Panc1 (cell line): ENCODE data around the gene CCDC9B. TPM values are rescaled to one million over a fixed set of nuclear protein-coding genes. Genes with fewer than 3 reads are reported as not detected.

ENCODE experiments used
- ATAC-seq: fragments of 200-7000 bp; cut with Tn5 transposase; 2 replicates; pipeline ENCODE4 v1.9.1; 2020; ENCODE audit warnings: mild to moderate bottlenecking, moderate library complexity
- BruUV-seq: library from RNA; stranded (reverse); fragments of 400-500 nt; replicated peaks from 2 replicates; lab custom pipeline; 2021; lab: Mats Ljungman, UMichigan
- CTCF ChIA-PET: fragments of 300-600 bp; sonication (Branson Sonifier 250); formaldehyde crosslinking; loops from one replicate; lab custom pipeline; 2022; ENCODE audit warnings: antibody characterized with exemption; lab: Charles Lee
- POLR2A ChIA-PET: fragments of 300-600 bp; sonication (Branson Sonifier 250); formaldehyde crosslinking; loops from one replicate; lab custom pipeline; 2022; ENCODE audit warnings: antibody characterized with exemption; lab: Charles Lee
- DNase-seq: peaks from one replicate; pipeline ENCODE4 v3.0.0-alpha.2; 2010; ENCODE audit warnings: low read depth, low spot score
- H3K27ac ChIP-seq: 2 replicates; pipeline ENCODE4 v1.5.1; 2011; ENCODE audit warnings: mild to moderate bottlenecking, low read length, inconsistent platforms
- H3K27me3 ChIP-seq: fragments of 200-500 bp; sonication (Bioruptor generic); 2 replicates; pipeline ENCODE4 v1.6.0; 2014; ENCODE audit warnings: low read length, inconsistent platforms; ENCODE audit not compliant: control insufficient read depth, insufficient read depth
- H3K36me3 ChIP-seq: fragments of 200-500 bp; sonication (Bioruptor generic); 2 replicates; pipeline ENCODE4 v1.5.1; 2014; ENCODE audit warnings: inconsistent platforms, mild to moderate bottlenecking, low read length, moderate library complexity; ENCODE audit not compliant: control insufficient read depth, insufficient read depth
- H3K4me1 ChIP-seq: 2 replicates; pipeline ENCODE4 v1.5.1; 2011; ENCODE audit warnings: inconsistent platforms, mild to moderate bottlenecking, low read length, moderate library complexity; ENCODE audit not compliant: control insufficient read depth, insufficient read depth
- H3K4me3 ChIP-seq, 2 experiments: 2 replicates each; pipeline ENCODE4 v1.5.1; 2011 to 2012; ENCODE audit warnings: low read depth in 2 of 2, low read length in 2 of 2, mild to moderate bottlenecking in 2 of 2, inconsistent platforms in 1 of 2, moderate library complexity in 1 of 2
- H3K9me3 ChIP-seq: fragments of 200-500 bp; sonication (Bioruptor generic); 2 replicates; pipeline ENCODE4 v1.5.1; 2014; ENCODE audit warnings: low read depth, mild to moderate bottlenecking, inconsistent platforms, low read length, moderate library complexity; ENCODE audit not compliant: control insufficient read depth, insufficient read depth
- CTCF ChIP-seq: fragments of 450-650 bp; IDR thresholded peaks from 2 replicates; pipeline ENCODE4 v1.5.1; 2017; ENCODE audit warnings: mild to moderate bottlenecking
- POLR2AphosphoS5 ChIP-seq: IDR thresholded peaks from 2 replicates; pipeline ENCODE4 v1.6.1; 2012; ENCODE audit warnings: mild to moderate bottlenecking, low read depth, low read length, moderate library complexity
- REST ChIP-seq, 2 experiments: IDR thresholded peaks; 2 replicates each; pipeline ENCODE4 v1.6.1; 2011 to 2012; ENCODE audit warnings: low read depth in 2 of 2, control low read depth in 1 of 2, low read length in 1 of 2, mild to moderate bottlenecking in 1 of 2, moderate library complexity in 1 of 2; ENCODE audit not compliant: insufficient read depth in 1 of 2
- SIN3A ChIP-seq: IDR thresholded peaks from 2 replicates; pipeline ENCODE4 v1.6.1; 2012; ENCODE audit warnings: low read depth, mild to moderate bottlenecking, low read length, moderate library complexity, borderline replicate concordance; ENCODE audit not compliant: insufficient read depth
- TCF7L2 ChIP-seq: IDR thresholded peaks from 2 replicates; pipeline ENCODE4 v1.6.1; 2011; ENCODE audit warnings: mild to moderate bottlenecking, low read depth, low read length, inconsistent platforms
- in situ Hi-C: cut with HindIII; loops from 2 replicates; pipeline ENCODE4 v1.10.0; 2016; ENCODE audit warnings: low sequenced_read_pairs, low pct_unique_long_range_greater_than_20kb
- intact Hi-C: fragments of 100-400 bp; cut with micrococcal nuclease; formaldehyde crosslinking; loops from one replicate; pipeline ENCODE4 v1.10.0; 2022; ENCODE audit not compliant: unreplicated experiment
- total RNA-seq: library from RNA; stranded (reverse); gene quantifications from one replicate; pipeline ENCODE4 v1.2.1, GENCODE V29; 2021; ENCODE audit not compliant: unreplicated experiment

The CCDC9B gene
- total RNA-seq, 1 experiment from 2014 or later, result 55.9 TPM

- DNase-seq, result no peak
- intact Hi-C loops (no loop called here), in situ Hi-C loops (no loop called here)
- Histone ChIP-seq H3K9me3 (no peaks in the 10 kb centered on the region), H3K4me3 (no peak overlapping the region), H3K36me3 (no peaks in the 10 kb centered on the region), H3K27me3 (no peaks in the 10 kb centered on the region), H3K27ac (no peak overlapping the region), H3K4me1 (peaks cover 16% of the 10 kb centered on the region; the same call in 1 of the 2 replicates)
- ATAC-seq, result no peak
- BruUV-seq, result no TSS peak
- POLR2A ChIA-PET, result no interaction called here
- CTCF ChIA-PET, result no interaction called here
- TF ChIP-seq TCF7L2 (no peak), CTCF (no peak), SIN3A (no peak)
These were observed 52.8 kb downstream of the CCDC9B start for GRCh38 chr15:40287968-40288367.

GRCh38 chr15:40287505-40287904, 53.2 kb downstream of the CCDC9B start:
- no peak overlapping the region for H3K27ac ChIP-seq
- no TSS peak for BruUV-seq
- no peaks in the 10 kb centered on the region for H3K27me3 ChIP-seq
- H3K4me3 ChIP-seq, result no peak overlapping the region
- H3K9me3 ChIP-seq, result no peaks in the 10 kb centered on the region
- ATAC-seq (no peak), DNase-seq (no peak)
- no peaks in the 10 kb centered on the region for H3K36me3 ChIP-seq
- in situ Hi-C loops (no loop called here), intact Hi-C loops (no loop called here)
- H3K4me1 ChIP-seq, result peaks cover 16% of the 10 kb centered on the region; the same call in 1 of the 2 replicates
- CTCF ChIA-PET, result no interaction called here
- no peak for TF ChIP-seq TCF7L2
- TF ChIP-seq SIN3A, result no peak
- no peak for TF ChIP-seq POLR2AphosphoS5
- no peak for TF ChIP-seq CTCF
- TF ChIP-seq REST (IDR thresholded peaks at IDR 0.05; ENCODE audit: insufficient read depth in 1 of 2, low read depth in 2 of 2, low read length in 1 of 2), result no peak
- POLR2A ChIA-PET, result no interaction called here
